ENCODE data around the gene TENT4A.

Gene TENT4A

GRCh38 chr5:6721442-6721841 is 8.2 kb downstream of the TENT4A start:
- TF ChIP-seq CTCF (IDR thresholded peaks at IDR 0.05; ENCODE audit: low read depth, low read length), result no peak

GRCh38 chr5:6722015-6722414 is 8.8 kb downstream of the TENT4A start:
- no peak for TF ChIP-seq CTCF (IDR thresholded peaks at IDR 0.05; ENCODE audit: low read depth, low read length)
- H3K4me3 ChIP-seq (ENCODE audit: low read depth, low read length), result peak overlapping the region; percentile 37

More at GRCh38 chr5:6721442-6721841, 8.2 kb downstream of the TENT4A start:
- no peak overlapping the region; the same call in 1 of the 2 replicates for H3K4me3 ChIP-seq (ENCODE audit: low read depth, low read length)

- H3K4me3 ChIP-seq (ENCODE audit: low read depth, low read length), result no peak overlapping the region
- TF ChIP-seq CTCF (IDR thresholded peaks at IDR 0.05; ENCODE audit: low read depth, low read length), result no peak
Measured at GRCh38 chr5:6723122-6723815, 10.0 kb downstream of the TENT4A start.

- no peak for TF ChIP-seq CTCF (IDR thresholded peaks at IDR 0.05; ENCODE audit: low read depth, low read length)
- H3K4me3 ChIP-seq (ENCODE audit: low read depth, low read length), result no peak overlapping the region
Measured at GRCh38 chr5:6723816-6724300, 10.6 kb downstream of the TENT4A start.

GRCh38 chr5:6724321-6724929 is 11.2 kb downstream of the TENT4A start:
- no peak overlapping the region for H3K4me3 ChIP-seq (ENCODE audit: low read depth, low read length)
- TF ChIP-seq CTCF (IDR thresholded peaks at IDR 0.05; ENCODE audit: low read depth, low read length), result no peak

- no peak for TF ChIP-seq CTCF (IDR thresholded peaks at IDR 0.05; ENCODE audit: low read depth, low read length)
- H3K4me3 ChIP-seq (ENCODE audit: low read depth, low read length), result no peak overlapping the region
Measured at GRCh38 chr5:6725421-6725820, 12.2 kb downstream of the TENT4A start.

- no peak for TF ChIP-seq CTCF (IDR thresholded peaks at IDR 0.05; ENCODE audit: low read depth, low read length)
- no peak overlapping the region for H3K4me3 ChIP-seq (ENCODE audit: low read depth, low read length)
Measured at GRCh38 chr5:6726006-6726405, 12.8 kb downstream of the TENT4A start.

Data from WI38 (cell line).